HG03280 (cell line): ENCODE results near the gene MT4.

Experiments used
- ATAC-seq: cut with Tn5 transposase; IDR thresholded peaks from one replicate; pipeline ENCODE4 v1.9.1; 2021; ENCODE audit warnings: mild to moderate bottlenecking, moderate library complexity; ENCODE audit not compliant: unreplicated experiment

Gene MT4

GRCh38 chr16:56564793-56565477 lies at the start of gene MT4:
MT4 (plus strand) TSS chr16:56565073; CDS start chr16:56565129, 56 bp downstream.
- no peak for ATAC-seq

- no peak for ATAC-seq
Observed at GRCh38 chr16:56515665-56516064, 49.2 kb upstream of the MT4 start.

DNA sequence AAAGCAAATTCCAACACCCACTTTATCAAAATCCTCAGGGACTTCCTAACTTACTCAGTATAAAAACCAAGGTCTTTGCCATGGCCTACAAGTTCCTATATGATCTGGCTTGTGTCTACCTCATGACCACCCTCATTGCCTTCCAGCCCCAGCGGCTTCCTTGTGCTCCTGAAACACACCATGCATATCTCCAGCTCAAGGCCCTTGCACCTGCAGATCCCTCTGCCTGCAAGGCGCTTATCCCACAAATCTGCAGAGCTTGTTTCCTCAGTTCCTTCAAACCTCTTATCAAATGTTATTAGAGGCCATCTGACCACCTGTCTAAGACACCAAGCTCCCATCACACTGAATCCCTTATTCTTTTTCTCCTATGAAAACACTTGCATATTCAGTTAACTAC lies 47.7 kb upstream of the MT4 start:
- ATAC-seq = no peak

DNA sequence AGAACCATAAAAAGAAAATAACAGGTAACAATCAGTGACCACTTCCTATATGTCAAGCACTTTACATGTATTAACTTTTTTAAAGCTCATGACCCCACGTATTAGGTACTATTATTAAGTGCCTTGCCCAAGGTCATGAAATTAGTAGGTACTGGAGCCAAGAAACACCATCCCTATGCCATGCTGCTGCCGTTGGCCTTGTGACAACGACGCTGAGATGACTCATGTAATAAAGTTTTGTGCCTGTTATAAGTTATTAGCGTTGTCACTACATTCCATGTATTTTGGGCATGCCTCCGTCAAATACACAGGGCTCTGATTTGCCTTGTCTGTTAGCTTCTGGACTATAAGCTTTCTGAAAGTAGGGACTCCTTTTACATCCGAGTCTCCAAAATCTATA lies 46.4 kb upstream of the MT4 start:
- ATAC-seq = no peak

DNA sequence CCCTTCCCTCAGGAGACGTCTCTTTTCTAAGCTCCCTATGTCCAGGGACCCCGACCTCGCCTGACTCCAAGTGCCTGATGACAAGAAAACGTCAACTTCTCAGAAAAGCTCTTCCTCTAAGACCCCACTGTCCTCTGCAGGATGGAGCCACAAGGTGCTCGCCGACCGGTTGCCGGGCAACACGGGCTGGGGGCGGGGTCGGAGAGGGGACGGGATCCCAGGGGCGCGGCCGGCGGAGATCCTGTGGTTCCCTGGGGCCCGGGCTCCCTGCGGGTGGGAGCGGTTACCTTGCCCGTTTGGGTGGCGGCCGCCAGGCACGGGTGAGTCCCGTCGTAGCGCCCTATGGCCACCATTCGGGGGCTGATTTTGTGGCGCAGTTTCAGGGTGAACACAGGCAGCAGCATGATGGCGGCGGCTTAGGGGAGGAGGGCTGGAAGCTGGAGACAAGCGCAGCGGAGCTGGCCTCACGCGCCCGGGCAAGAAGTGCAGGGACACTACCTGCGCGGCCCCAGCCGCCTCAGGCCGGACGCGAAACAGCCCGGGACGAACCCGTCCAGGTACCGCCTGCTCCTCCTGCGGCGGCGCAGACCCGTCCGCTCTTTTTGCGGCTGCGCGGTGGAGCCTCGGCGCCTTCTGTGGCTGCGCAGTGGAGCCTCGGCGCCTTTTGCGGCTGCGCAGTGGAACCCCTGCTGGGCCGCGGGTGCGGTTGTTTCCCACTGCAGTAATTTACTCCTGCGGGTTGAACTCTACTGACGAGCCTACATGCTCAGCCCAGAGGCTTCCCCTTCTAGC lies 45.2 kb upstream of the MT4 start, which contains the start of gene BBS2:
TSS of gene BBS2 (minus strand) at position 566 of the 792 bp plus-strand sequence. CDS start at position 404, 162 bp downstream.
- ATAC-seq = peak; percentile 85

DNA sequence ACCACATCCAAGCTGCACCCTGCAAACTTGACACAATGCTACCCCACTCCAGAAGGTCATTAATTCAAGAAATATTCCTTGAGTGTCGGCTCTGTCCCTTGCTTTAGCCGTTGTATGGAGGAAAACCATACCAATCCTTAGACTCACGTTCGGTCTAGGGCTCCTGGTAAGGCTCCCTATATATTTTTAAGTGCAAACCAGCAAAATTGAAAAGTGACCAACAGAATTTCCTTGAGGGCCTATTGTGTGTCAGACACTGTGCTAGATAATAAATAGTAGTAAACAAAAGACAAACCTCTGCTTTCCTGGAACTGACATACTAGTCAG lies 44.7 kb upstream of the MT4 start:
- ATAC-seq = no peak

GRCh38 chr16:56525236-56525635 lies 39.6 kb upstream of the MT4 start:
- no peak for ATAC-seq

GRCh38 chr16:56530872-56531271 lies 34.0 kb upstream of the MT4 start:
- no peak for ATAC-seq

DNA sequence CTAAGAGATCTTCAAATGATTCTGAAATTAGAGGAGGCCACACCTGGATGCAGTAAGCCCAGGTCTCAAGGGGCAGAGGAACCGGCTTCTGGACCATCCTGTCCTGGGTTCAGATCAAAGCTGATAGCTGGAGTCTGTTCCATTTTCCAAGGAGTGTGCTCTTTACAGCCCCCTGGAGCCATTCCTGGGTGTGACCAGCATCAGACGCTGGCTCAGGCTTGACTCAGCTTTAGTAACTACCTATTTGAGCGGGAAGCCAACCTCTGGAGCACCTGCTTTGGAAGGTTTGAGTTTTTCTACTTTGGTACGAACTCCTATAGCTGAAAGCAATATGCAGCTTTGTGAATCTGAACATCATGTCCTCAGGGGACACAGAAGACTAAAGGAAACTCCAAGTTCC lies 32.2 kb upstream of the MT4 start:
- ATAC-seq = no peak

GRCh38 chr16:56534847-56535383 lies 30.0 kb upstream of the MT4 start:
- no peak for ATAC-seq

GRCh38 chr16:56538331-56538730 lies 26.5 kb upstream of the MT4 start:
- ATAC-seq = no peak

DNA sequence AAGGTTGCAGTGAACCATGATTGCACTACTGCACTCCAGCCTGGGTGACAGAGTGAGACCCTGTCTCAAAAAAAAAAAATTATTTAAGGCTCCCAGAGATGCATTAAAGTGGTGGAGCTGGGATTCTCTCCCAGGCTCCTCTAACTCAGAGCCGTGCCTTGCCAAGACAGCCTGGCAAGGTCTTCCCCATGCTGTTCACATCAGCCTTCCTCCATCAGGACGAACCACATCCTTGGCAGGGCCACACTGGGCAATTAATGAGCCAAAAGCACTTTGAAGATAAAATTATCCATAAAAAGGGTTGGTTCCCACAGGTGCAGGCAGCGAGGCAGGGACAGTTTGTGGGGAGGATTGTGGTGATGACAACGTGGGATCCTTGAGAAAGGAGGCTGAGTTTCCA lies 25.2 kb upstream of the MT4 start:
- no peak for ATAC-seq

DNA sequence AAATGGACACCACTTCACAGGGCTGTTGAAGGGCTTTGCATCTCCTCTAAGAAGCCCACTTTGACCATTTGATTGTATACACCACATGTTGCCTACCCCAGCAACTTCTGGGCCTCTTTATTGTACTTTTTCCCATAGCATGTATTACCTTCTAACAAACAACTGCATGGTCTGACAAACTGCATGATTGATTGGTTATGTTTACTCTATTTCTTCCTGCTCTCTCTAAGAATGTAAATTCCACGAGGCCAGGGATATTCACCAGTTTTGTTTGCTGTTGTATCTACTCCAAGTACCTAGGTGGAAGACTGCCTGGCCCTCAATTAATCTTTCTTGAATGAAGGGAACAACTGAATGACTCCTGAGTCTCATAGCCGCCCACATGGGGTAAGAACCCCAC lies 22.8 kb upstream of the MT4 start:
- no peak for ATAC-seq

GRCh38 chr16:56547120-56547948 lies 17.5 kb upstream of the MT4 start:
- no peak for ATAC-seq

DNA sequence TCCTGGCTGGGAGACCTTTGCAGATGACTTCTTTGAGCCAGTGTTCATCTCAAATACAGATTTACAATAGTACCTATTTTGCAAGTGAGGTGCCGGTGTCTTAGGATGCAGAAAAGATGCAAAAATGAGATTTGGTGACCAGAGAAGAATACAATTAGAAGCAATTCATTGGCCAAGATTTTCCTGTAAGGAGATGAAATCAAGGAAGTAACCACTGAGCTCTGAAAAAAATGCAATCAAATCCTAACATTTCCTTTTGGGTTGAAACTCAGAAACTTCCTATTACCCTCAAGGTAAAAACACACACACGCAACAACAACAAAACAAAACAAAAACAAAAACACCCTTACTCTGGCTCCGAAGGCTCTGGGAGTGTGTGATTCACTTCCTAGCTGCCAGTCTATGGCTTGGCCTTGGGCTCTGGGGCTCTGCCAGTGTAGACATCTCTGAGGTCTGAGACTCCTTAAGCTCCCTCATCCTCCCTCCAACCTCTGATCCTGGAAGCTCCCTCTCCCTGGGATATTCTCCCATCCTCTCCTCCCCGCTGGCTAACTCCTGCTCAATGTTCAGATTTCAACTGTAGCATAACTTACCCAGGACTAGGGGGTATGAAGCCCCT lies 16.8 kb upstream of the MT4 start:
- ATAC-seq = no peak

DNA sequence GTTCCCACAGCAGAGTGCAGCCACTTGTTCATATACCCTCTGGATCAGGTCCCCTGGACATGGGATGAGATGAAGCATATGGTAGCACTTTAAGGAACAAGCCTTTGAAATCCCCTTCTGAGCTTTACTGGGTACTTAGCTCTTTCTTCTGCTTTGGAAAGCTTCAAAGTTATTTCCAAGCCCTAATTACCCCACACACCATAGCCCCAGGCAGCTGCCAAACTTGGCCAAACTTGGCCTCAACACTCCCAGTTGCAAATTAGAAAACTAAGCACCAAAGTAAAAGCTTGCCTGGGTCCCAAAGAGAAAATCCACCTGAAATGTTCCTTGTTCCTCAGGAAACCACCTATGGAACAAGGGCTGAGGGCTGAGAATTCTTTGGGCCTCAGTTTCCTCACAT lies 15.7 kb upstream of the MT4 start:
- ATAC-seq = no peak

DNA sequence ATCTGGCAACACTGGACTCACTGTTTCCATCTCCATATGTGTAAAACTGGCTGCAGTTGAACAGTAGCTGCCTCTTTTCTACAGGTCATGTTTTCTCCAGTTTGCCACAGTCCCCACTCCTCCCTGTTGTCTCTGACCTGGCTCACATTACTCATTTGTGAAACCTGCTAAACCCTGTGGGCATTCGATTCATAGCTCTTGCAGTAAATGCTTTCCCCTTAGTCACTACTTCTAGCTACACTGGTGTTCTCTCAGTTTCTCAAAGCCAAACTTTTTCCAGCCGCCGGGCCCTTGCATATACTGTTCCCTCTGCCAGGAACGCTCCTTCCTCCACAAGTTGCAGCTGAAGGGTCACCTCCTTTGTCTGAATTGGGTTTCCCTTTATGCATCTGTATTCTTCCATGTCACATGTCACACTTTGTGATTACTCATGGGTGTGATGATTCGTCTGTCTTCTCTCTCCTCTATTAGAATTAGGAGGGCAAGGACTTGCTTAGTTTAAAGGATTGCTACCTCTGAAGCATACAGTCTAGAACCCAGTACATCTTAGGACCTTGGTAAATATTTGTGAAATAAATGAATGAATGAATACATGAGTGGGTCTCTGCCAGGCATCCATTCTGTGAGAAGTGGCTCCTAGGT lies 15.0 kb upstream of the MT4 start:
- no peak for ATAC-seq

- ATAC-seq = no peak
Observed at GRCh38 chr16:56551796-56552738, 12.8 kb upstream of the MT4 start.

DNA sequence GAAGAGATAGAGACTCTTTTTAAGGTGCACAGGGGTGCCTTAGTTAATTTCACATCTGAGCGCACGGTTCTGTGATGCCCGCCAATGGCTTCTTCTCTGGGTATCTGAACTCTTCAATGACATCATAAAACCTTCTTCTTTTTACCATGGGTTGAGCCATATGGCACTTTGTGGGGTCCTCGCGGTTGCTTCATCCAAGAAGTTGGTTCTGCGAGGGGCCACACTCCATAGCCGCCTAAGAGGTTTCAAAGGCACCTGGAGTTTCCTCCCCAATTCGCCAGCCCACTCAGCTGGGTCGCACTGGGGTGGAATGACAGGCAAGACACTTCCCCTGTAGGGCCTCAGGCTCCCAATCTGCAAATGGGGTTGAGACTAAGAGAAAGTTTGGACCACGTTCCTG lies 10.4 kb upstream of the MT4 start:
- ATAC-seq = no peak
